ENCODE results near the gene SRSF2. TPM values are rescaled to one million over a fixed set of nuclear protein-coding genes. Genes with fewer than 3 reads are reported as not detected.

The SRSF2 gene
- total and polyA plus RNA-seq, 9 of the 15 experiments (the other 6 are each of a cell fraction or from before 2014, with no cell fraction given): 161 to 583 (median 393) TPM

DNA sequence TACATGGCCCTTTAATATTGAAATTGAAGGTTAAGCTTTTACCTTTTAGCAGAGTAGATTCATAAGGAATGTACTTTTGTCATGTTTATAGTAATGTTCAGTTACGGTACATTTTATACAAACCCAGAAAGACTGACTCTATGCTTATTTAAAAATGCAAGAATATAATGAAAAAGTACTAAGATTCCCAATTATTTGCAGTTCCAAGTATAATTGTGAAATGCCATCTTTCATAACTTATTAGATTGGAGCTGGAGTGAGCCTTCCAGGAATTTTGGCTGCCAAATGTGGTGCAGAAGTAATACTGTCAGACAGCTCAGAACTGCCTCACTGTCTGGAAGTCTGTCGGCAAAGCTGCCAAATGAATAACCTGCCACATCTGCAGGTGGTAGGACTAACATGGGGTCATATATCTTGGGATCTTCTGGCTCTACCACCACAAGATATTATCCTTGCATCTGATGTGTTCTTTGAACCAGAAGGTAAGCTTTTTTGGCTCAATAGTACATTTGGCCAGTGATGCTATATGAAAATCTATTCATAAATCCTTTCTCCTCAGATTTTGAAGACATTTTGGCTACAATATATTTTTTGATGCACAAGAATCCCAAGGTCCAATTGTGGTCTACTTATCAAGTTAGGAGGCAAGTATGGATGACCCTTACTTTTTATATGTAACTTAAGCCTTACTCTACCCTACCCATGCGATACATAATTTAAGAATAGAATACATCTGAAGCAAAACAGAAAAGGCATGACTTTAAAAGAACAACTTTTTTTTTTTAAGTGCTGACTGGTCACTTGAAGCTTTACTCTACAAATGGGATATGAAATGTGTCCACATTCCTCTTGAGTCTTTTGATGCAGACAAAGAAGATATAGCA, 4.2 kb downstream of the SRSF2 start (continued):
- TF ChIP-seq, protein P1, sequence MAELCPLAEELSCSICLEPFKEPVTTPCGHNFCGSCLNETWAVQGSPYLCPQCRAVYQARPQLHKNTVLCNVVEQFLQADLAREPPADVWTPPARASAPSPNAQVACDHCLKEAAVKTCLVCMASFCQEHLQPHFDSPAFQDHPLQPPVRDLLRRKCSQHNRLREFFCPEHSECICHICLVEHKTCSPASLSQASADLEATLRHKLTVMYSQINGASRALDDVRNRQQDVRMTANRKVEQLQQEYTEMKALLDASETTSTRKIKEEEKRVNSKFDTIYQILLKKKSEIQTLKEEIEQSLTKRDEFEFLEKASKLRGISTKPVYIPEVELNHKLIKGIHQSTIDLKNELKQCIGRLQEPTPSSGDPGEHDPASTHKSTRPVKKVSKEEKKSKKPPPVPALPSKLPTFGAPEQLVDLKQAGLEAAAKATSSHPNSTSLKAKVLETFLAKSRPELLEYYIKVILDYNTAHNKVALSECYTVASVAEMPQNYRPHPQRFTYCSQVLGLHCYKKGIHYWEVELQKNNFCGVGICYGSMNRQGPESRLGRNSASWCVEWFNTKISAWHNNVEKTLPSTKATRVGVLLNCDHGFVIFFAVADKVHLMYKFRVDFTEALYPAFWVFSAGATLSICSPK (IDR thresholded peaks at IDR 0.05; ENCODE audit: borderline replicate concordance): no peak
- TF ChIP-seq CREBBP (IDR thresholded peaks at IDR 0.05; ENCODE audit: low read depth, low read length): no peak
- no peak for TF ChIP-seq MAFK (IDR thresholded peaks at IDR 0.05; ENCODE audit: low read length)
- TF ChIP-seq FOXP1 (CRISPR knock-in tag; IDR thresholded peaks at IDR 0.05): no peak
- TF ChIP-seq MCM7 (IDR thresholded peaks at IDR 0.05): no peak
- TF ChIP-seq ATF3 (IDR thresholded peaks at IDR 0.05): no peak
- no peak for TF ChIP-seq ATF3 (CRISPR knock-in tag; conservative IDR thresholded peaks at IDR 0.05)
- peak; percentile 22 for TF ChIP-seq SUPT5H (IDR thresholded peaks at IDR 0.05)
- no peak for TF ChIP-seq ZNF512 (tag; IDR thresholded peaks at IDR 0.05)
- 0 out of 2 replicates have a peak, but pooled peaks have one; percentile 13 for TF ChIP-seq TEAD4 (IDR thresholded peaks at IDR 0.05; ENCODE audit: low read length)
- no peak for TF ChIP-seq TEAD4 (CRISPR knock-in tag; IDR thresholded peaks at IDR 0.05; ENCODE audit: borderline replicate concordance)

All from K562 (cell line).